NCI-H345 treated with DMSO at 0.1 percent for 48 hours (cell line): ENCODE data around the gene IGFBP5.

ENCODE experiments used
- DNase-seq: peaks from one replicate; lab custom pipeline; 2025; ENCODE audit not compliant: unreplicated experiment; lab: John Stamatoyannopoulos, UW

The IGFBP5 gene

GRCh38 chr2:216690456-216690852 is 4.9 kb downstream of the IGFBP5 start:
- DNase-seq = no peak

DNA sequence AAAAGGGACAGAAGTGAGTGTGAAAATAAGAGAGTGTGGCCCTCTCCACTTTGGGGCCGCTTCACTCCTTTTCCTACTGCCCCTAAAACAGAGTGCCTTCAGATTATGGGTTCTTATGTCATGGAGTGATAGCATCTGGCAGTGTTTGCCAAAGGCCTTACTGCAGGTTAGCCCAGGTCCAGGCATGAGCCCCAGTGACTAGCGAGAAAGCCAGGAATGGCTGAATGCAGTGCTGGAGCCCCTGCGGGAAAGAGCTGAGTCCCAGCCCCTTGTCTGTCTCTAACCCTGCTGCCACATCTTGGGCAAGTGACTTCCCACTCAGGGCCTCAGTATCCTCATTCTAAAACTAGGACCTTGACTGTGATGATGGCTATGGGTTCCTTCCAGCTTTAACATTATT is 6.0 kb downstream of the IGFBP5 start:
- no peak for DNase-seq

DNA sequence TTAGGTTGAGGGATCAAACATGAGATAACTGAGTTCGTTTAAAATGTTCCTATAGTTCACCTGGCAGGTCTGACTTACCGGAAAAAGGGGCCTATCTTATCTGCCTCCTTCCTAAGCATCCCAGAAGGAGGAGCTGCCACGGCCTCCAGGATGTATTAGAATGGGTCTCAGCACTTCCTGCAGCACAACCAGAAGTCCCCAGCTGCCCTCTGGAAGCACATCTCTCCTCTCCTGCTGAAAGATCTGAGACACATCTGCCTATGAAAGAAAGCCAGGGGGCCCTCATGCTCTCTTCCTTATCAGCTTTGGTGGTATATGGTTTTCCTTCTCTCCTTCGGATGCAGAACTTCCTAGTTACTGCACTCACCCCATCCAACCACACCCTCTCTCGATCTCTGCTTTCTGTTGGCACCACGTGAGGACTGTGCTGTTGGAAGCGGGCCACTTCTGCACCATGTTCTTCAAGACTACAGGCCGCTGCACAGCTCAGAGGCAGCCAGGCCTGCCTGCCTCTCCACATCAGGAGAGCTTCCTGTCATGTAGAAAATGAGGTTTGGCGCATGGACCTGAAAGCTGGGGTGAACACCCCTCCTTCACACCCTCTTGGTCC is 6.5 kb downstream of the IGFBP5 start:
- no peak for DNase-seq

GRCh38 chr2:216687646-216688045 is 7.7 kb downstream of the IGFBP5 start:
- no peak for DNase-seq

DNA sequence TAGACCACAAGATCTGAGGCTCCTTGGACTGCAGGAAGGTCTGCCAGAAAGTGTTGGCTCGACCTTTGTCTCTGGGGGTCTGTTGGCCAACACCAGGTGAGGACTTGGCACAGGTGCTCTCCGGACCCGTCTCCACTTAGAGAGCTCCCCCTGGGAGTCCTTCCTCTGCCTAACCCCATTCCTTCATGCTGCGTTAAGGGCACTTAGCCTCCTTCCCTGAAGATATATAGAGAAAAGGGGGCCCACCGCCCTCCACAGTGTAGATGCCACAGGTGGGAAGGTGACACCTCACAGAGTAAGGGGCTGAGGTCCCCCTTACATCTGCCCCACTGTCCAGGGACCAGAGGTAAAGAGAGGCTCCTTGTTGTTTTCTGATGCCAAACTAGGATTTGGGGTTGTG is 8.2 kb downstream of the IGFBP5 start:
- no peak for DNase-seq

GRCh38 chr2:216685327-216685875 is 9.9 kb downstream of the IGFBP5 start:
- DNase-seq = no peak

GRCh38 chr2:216683846-216684245 is 11.5 kb downstream of the IGFBP5 start:
- DNase-seq = no peak

GRCh38 chr2:216681683-216682082 is 13.7 kb downstream of the IGFBP5 start:
- DNase-seq = no peak

DNA sequence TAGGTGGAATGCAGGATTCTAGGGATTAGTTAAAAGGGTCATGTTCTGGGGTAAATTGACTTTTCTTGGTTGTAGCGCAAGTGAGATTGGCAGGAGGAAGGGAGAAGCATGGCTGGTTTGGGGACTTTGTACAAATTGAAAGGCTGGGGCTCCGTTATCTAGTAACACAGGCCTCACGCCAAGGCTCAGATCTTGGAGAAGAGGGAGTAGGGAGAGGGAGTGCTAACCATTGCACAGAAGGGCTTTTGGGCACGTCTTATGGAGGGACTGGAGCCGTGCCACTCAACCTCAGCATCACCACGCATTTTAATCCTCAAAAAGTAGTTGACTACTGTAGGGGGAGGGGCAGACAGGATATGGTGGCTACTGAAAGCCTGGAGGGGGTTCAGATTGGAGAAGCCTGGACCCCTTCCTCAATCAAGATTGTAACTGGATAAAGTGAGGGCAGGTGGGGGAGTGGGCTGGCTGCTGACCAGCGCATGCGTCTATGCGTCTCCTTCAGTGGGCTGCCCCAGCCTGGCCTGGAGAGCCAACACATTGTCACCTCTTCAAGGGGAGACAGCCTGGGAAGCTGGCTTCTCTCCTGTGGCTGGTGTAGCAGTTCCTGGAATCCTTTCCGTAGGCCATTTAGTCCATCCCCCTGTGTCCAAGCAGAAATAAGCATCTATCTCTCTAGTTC is 14.3 kb downstream of the IGFBP5 start:
- DNase-seq = no peak

- no peak for DNase-seq
These were observed 15.7 kb downstream of the IGFBP5 start for GRCh38 chr2:216679658-216680024.

- DNase-seq = no peak
These were observed 16.3 kb downstream of the IGFBP5 start for GRCh38 chr2:216678813-216679657.

- no peak for DNase-seq
These were observed 17.3 kb downstream of the IGFBP5 start for GRCh38 chr2:216678098-216678465.

DNA sequence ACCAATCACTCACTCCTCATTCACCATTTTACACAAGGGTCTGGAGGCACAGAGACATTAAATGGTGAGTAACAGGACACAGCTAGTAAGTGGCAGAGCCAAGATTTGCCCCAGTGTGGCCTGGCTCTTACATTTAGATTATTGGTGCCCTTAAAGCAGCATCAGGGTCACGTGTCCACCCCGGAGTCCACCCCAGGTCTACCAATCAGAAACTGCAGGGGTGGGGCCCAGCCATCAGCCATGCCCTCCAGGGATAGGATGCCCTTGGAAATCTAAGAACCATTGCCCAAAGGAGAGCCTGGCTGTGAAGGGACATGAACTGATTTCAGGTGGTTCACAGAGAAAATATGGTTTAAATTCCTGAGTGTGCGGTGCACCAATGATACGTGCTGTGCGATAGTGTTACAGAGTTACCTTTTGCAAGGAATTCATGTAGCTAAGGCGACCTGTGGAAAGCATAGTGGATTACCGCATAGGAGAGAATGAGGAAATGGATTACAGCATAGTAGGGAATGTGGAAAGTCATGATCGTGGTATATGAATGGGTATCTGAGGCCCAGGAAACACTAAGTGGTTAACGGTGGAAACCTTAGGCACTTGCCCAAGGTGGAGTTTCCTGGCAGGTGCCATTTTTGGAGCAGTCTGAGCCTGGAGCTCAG is 17.8 kb downstream of the IGFBP5 start:
- no peak for DNase-seq

- no peak for DNase-seq
These were observed 18.7 kb downstream of the IGFBP5 start for GRCh38 chr2:216676630-216677029.

- no peak for DNase-seq
These were observed 21.0 kb downstream of the IGFBP5 start for GRCh38 chr2:216674376-216674775.

DNA sequence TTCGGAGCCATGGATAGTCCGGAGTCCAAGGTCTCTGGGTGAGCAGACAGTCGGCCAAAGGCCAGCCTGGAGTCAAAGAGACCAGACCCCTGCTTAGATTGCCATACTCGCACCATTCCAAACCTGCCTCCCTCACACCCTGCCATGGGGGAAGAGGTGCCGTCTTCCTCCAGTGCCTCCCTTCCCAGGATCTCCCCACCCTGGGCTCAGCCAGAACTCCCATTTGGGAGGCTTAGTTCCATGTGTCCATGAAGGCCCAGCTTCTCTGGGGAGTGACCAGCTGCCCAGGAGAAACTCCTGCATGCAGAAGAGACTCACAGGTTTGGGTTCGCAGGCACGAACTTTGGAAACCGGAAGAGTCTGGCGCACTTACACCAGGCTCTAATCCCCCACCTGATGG is 21.7 kb downstream of the IGFBP5 start:
- DNase-seq = no peak

- DNase-seq = no peak
These were observed 22.3 kb downstream of the IGFBP5 start for GRCh38 chr2:216673021-216673420.

GRCh38 chr2:216672466-216672865 is 22.9 kb downstream of the IGFBP5 start:
- DNase-seq = no peak

DNA sequence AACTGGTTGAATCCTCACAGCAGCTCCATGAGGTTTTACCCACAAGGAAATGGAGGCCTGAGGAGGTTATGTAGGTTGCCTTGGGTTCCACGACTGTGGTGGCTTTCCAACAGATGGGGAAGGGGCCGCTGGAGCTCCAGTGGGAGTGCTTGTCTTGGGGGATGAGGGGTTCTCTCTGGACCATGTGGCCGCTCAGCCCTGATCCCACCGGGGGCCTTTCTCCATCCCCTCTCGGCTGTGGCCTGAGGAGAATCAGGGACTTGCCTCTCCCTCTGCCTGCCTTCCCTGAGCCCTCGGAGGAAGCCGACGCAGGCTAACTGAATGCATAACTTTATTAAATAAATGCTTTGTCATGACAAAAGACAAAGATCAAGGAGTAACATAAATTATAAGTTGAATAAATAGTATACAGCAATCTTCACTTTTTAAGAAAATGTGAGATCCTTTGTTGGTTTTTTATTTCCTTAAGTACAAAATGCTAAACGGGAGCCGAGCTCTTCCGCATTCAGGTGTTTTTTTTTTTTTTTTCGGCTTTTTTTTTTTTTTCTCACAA is 23.5 kb downstream of the IGFBP5 start:
- no peak for DNase-seq

DNA sequence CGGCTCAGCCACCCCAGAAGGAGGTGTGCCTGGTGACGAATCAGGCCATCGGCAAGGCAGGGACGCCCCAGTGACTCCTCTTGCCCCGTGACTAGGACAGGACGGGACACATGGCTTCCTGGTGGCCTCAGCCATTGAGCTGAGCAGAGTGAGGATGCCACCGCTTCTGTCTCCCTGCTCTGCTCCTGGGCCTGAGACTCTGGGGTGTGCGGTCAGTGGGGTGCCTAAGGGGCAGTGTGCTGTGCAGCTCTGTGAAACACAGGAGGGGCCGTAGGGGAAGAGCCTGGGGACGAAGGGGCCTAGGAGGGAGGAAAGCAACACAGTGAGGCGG is 24.3 kb downstream of the IGFBP5 start:
- DNase-seq = no peak
